GM18861 (cell line): ENCODE data around the gene METTL1.

Experiments
- ATAC-seq: cut with Tn5 transposase; IDR thresholded peaks from one replicate; pipeline ENCODE4 v1.9.1; 2021; ENCODE audit not compliant: unreplicated experiment

METTL1 gene

DNA sequence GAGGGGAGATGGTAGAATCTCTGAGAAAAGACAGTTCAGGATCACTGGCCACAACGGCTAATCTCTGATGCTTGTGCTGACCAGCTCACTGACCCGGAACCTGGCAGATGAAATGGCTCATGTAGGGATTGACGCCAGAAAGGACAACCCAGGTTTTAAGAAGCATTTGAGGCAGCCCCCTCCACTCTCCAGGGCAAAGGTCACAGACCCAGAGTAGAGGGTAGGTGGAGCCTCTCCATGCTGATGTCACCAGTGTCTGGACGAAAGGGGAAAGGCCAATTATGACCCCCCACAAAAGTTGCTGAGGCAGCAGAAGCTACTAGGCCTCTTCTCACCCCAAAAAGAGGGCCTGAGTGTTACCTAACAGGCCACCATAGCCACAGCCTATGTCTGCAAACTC lies 1.2 kb downstream of the METTL1 start:
- no peak for ATAC-seq

DNA sequence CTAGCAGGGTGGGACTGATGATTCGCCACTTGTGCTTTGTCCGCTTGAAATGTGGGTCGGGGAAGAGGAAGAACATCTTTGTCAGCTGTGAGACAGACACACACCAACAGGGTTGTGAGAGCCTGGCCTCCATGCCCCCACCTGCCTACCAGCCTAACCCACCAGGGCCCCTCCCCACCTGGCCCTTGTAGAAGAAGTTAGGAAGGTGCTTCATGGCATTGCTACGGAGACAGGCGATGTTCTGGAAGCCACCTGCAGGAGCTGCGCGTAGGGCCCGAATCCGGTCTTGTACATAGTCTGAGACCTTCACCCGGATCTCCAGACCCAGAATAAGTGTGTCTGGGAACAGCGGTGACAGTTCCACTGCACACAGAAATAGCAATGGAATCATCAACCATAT lies 2.3 kb downstream of the METTL1 start:
- ATAC-seq = no peak

DNA sequence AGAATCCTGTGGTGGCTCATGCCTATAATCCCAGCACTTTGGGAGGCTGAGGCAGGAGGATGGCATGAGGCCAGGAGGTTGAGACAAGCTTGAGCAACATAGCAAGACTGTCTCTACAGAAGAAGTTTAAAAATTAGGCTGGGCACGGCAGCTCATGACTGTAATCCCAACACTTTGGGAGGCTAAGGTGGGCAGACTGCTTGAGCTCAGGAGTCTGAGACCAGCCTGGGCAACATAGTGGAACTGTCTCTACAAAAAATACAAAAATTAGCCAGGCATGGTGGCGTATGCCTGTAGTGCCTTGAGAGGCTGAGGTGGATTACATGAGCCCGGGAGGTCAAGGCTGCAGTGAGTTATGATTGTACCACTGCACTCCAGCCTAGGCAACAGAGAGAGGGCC lies 4.0 kb downstream of the METTL1 start:
- no peak for ATAC-seq

DNA sequence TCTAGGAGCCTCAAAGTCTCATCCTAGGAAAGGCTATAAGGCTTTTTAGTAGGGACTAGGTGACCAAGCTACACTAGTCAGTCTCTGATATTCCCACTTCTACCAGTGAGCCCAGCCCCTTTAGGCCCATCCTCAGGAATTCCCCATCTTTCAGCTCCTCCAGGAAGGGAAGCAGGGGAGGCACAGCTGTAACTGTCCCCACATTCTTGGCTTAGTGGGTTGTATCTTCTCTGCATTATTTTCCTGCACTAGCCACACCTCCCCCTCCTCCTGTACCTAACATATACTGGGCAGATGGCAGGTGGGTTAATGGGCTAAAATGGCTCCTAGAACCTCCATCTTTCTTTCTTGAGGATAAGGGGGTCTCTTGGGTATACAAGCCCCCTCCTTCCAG lies 4.6 kb downstream of the METTL1 start:
- ATAC-seq = no peak

DNA sequence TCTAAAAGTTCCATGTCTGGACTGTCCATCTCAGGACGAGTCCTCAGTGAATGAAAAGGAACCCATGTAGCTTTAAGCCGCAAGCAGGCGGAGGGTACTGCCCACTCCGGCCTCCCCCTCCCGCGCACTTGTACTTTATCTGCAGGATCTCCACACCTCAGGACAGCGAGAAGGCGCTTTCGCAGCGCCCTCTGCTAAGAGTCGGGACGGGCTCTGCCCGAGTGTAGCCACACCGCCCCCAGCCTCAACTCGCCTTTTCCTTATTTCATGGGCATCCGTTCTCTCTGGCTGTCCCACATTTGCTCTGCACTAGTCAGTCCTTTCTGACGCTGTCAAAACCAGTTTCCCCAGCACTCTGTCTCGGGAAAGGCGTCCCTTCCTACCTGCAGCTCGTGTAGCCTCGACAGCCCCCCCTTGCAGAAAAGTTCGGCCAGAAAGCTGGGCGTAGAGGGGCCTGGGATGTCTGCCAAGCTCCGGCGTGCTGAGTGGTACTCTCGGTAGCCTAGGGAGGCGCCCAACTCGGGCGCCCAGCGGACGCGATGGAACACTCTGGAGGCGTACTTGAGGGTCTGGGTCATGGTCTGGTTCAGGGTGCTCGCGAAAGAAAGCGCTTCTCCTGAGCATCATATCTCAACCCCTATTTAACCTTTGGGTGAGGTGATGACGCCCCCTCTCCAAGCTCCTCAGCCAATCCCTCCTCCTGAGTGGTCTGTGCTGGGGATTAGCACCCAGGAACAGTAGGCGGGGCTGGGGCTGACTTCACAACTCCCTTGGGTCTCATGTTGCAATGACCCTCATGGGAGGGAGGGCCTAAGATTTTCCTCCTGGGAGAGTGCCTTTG lies 5.2 kb downstream of the METTL1 start, which contains the start of gene CYP27B1:
Gene CYP27B1, minus strand, starts transcription at position 615 of the 841 bp plus-strand sequence. Its CDS starts 37 bp downstream, at position 578.
- ATAC-seq = no peak

DNA sequence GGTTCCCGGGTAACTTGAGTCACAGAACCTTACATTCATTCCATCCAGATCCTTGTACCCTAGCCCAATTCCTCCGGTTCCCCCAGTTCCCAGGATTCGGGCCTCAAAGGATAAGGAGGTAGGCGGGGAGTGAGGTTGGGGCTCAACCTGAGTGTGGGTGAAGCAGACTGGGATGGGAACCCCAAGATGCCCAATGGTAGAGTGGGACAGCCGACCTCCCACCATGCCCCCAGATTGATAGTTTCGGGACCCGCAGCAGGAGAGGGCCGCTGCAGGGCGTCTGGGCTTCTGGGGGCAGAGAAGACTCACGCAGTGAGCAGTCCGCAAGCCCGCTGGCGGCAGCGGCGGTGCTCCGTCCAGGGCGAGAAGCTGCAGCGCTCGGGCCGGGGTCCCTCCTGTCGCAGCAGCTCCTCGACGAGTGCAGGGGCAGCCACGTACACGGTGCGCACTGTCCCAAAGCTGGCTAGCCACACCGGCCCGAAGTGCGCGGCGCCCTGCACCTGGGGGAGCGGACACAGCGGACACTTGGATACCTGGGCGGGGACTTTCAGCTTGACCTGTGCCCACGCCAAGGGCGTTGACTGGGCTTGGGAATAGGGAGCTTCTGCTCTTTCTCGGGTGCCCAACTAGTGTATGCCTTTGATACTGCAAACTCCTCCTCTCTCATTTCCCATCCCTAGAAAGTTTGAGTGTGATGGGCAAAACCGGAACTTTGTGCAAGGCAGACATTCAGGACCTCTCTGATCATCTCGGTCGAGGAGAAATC lies 6.0 kb downstream of the METTL1 start:
- ATAC-seq = no peak

DNA sequence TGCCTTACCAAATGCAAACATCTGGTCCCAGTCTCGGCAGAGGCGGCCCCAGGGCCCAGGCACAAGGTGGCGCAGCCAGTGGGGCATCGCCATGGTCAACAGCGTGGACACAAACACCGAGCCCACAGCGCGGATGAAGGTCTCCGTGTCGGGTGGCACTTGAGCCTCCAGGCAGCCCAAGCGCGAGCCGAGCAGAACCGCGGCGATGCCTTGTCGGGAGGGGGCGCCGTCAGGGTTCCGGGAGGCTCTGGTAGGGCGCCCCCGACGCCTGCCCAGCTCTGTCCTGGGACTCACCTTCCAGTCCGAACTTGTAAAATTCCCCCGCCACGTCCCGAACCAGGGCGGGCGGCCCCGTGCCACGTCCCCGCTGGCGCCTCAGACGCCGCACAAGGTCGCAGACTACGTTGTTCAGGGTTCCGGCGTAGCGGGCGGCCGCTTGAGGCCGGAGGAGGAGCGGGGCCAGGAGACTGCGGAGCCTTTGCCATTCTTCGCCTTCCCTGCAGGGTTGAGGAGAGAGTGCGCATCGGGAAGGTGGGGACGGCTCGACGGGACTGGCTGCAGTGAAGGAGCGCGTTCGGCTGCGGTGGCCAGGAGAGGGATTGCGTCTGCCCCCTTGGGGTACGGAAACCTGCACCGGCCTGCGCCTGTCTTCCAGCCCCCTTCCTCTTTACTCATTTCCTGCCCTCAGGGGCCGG lies 6.8 kb downstream of the METTL1 start:
- no peak for ATAC-seq

DNA sequence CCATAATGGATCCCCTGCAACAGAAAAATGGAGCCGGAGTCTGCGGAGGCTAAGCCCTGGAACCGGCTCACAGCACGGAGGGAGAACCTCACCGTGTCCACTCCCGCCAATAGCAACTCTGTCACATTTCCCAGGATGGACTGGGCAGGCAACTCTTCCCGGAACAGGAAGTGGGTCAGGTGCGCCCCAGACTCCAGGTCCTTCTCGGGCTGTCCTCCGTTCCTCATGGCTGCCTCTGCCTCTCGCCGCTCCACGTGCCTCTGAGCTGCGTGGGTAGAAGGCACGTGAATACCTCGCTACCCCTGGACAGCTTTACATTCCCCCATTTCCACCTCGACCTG lies 7.3 kb downstream of the METTL1 start:
- no peak for ATAC-seq

DNA sequence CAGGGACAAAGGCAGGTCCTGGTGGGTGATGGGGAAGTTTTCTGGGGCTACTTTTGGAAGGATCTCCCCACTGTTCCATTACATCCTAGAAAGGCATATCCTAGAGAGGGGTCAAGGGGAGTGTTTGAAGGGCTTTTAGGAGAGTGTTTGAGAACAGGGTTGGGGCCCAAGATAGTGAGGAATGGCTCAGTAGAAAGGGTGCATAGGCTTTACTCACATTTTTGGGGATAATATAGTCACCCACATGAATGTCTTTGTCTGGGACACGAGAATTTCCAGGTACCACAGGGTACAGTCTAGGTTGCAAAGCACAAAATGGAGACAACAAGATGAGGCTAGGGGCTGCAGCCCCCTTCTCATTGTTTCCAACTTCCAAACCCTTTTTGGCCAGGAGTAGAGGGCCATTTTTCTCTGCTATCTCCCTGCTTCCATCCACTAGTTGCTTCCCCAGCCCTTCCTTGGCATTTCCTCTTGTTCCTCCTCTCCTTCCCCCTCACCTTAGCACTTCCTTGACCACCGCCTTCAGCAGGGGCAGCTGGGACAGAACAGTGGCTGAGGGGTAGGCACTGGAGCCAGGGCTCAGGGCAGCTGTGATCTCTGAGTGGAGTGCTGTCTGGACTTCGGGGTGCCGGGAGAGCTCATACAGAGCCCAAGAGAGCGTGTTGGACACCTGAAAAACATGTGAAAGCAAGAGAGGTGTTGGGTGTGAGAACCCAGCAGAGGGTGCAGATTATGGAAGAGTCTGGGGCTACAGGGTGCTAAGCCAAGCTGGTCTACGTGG lies 7.8 kb downstream of the METTL1 start:
- ATAC-seq = no peak

DNA sequence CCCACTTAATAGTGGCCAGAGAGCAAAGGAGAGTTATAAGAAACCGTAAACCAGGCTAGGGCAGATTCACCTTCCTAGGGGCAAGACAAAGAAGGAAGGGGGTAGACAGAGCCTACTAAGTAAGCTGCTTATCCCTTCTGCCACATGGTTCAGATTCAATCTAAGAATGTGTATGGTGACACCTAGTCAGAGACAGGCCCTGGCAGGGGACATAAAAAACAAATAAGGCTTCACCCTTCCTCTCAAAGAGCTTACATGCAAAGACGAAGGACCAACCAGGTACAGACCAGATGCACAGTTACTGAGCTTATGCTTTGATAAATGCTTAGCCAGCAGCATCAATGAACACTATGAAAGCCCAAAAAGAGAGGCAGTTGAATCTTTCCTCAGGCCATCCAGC lies 9.4 kb downstream of the METTL1 start:
- ATAC-seq = no peak

DNA sequence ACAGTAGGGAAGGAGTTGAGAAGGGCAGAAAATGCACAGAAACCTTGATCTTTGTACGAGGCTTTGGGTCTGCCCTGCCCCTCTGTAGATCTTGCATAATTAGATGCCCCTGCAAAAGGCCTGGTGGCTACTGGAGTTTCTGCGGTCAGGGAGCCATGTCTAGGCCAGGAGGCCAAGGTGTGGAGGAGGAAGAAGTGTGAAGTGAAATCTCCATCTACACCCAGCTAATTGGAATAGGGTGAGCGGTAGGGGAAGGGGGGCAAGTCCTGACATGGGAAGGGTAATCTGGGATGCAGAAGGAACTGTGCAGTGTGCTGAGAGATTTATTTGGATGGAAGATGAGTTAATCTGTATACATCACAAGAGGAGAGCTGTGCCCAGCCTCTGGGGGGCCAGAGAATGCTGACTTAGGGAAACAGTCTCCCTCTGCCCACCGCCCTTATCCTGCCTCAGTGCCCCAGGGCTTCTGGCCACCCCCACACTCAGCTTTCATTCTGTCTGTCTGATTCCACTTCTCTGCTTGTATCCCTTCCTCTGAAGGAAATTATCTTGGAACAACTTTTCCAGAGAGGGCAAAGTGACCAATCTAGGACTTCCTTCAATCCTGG lies 10.4 kb downstream of the METTL1 start:
- no peak for ATAC-seq

DNA sequence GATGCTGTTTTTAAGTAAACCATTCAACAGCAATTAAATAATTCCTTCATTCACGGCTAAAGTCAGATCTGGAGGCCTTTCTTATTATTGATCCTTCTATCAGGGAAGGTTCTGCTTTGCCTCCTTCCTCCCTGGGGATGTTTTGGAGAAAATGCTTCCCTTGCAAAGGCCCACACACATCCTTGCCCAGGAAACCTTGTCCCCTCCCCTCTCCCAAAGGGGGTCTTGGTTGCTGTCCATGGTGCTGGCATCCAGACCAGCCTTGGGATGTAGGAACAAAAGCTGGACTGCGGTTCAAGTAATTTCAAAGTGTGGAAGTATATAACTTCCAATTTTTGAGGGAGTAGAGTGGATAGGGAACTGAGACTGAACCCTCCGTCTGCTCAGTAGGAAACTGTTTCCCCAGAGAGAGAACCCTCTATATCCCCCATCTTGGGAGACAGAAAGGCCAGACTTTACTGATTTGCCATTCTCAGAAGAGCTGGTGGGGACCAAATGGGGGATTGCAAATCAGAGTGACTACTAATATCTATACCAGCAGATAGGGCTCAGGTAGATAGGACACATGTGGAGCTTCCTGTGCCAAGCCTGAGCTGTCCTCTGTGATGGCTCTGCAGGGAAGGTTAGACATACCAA lies 11.4 kb downstream of the METTL1 start:
- no peak for ATAC-seq

DNA sequence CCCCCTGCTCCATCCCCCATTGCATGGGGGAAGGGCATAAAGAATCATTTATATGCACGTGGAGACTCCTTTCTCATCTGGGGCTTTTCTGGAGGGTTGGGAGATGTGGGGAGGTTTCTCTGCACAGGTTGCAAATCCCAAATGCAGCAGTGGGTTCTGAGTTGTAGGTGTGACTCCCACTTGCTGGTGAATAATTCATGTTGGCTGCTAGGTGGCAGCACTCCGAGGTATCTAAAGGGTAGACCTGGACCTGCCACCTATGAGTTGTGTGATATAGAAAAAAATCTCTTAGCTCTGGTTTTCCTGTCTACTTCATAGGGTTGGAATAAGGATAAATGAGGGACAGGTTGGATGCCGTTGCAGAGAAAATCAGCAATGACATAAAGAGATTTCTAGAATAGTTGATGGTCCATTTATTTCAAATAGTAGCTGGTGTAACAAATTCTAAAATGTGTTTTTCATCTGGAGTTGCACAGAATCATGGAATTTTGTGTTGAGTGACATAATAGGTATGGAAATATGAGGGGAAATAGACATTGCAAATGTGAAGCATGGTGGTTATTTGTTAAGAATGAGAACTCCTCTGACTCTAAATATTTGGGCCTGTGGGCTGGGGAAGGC lies 12.4 kb downstream of the METTL1 start:
- ATAC-seq = no peak

DNA sequence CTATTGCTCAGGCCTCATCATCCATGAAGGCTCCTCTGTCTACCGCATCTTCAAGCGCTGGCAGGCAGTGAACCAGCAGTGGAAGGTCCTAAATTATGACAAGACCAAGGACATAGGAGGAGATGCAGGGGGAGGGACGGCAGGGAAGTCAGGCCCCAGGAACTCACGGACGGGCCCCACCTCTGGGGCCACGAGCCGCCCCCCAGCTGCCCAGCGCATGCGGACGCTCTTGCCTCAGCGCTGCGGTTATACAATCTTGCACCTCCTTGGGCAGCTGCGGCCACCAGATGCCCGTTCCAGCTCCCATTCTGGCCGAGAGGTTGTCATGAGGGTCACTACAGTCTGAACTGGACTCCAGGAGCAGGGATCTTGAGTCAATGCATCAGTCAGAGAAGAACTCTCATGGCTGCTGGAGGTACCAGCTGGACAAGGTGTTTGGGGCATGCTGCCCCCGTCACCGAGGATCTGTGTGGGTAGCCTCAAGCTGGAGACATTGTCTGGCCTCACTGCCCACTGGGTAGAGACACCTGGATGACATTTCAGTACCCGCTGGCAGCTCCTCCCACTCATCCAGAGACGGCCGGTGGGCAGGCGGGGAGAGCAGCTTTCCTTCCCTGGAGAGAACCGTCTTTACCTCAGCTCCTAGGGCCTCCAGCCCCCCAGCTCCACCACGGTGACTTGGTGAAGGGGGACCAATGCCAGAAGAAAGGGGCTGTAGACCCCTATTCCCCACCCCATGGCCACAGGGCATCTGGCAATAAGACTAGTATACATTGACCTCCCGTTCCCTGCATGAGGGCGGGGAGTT lies 13.1 kb downstream of the METTL1 start:
- ATAC-seq = no peak

DNA sequence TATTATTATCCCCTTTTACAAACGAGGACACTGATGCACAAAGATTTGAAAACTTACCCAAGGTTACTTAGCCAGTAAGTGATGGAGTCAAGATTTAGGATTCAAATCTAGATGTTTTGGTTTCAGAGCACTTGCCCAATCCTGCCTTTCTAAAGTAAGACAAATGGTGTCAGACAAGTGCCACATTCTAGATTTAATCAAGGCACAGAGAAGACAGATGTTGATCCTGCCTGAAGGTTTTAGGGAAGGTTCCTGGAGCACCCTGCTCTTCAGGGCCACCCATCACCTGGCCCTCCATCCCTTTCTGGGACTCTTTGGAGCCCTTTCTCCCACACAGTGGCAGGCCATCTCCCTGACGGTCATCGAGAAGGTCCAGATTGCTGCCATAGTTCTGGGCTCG lies 14.1 kb downstream of the METTL1 start:
- no peak for ATAC-seq

DNA sequence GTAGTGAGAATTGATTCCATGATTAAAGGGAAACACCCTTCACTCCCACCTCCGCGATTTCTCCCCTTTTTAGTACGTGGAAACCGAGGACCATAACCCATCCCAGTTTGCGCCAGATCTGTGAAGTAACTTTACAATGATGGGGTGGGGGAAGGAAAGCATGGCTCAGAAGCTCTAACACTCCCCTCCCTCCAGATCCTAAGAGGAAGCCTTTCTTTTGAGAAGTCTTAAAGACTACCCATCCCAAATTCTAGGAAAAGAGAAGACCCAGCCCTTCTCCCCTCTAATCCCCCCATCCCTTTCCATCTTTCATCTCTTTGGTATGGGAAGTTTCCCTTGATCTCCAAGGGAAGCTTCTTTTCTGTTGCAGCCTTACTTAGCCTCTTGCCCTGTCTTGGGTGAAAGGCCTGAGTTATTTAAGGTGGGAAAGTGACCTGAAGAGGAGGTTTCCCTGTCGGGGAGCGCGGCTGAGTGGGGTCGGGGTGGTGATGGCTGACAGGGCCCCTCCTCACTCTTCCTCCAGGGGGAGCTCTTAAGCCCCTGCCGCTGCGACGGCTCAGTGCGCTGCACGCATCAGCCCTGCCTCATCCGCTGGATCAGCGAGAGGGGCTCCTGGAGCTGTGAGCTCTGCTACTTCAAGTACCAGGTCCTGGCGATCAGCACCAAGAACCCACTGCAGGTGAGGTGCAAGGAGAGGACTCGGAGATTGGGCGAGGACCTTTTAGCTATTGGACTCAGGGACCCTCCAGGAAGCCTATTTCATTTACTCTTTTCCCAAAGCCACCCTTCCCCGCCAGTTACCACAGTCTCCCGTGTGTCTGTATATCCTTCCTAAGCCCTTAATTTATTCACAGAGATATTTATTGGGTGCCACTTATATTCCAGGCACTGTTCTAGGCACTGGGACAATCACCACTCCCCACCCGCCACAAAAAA lies 15.2 kb downstream of the METTL1 start:
- ATAC-seq = no peak

DNA sequence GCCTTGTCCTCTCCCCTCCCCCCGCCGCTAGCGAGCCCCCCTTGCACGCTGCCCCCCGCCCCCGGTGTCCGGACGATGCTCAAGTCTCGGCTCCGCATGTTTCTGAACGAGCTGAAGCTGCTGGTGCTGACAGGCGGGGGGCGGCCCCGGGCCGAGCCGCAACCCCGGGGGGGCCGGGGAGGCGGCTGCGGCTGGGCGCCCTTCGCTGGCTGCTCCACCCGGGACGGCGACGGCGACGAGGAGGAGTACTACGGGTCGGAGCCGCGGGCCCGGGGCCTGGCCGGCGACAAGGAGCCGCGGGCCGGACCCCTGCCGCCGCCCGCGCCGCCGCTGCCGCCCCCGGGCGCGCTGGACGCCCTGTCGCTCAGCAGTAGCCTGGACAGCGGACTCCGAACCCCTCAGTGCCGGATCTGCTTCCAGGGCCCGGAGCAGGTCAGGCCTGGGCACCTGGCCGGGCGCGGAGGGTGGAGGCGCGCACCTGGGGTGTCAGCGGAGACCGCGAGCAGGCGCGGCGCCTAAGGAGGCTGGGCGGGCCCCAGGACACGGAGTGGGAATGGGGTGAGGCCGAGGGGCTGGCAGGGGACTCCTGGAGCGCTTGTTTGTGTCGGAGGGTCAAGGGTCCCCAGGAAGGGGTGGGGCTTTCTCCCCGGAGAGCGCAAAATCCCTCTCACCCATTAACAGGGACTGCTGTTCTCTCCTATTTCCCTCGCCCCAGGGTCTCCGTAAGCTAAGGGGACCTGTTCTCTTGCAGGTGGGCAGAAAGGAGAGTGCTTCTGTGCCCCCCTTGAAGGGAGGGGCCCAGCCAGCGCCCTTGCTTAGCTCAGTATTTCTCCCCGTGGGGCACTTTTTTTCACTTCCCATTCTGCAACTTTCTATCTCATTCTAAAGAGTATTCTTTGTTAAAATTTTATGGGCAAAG lies 16.2 kb downstream of the METTL1 start:
- ATAC-seq = no peak
